Measurements from ENCODE around the gene DENND2A.

- TF ChIP-seq, protein P1, sequence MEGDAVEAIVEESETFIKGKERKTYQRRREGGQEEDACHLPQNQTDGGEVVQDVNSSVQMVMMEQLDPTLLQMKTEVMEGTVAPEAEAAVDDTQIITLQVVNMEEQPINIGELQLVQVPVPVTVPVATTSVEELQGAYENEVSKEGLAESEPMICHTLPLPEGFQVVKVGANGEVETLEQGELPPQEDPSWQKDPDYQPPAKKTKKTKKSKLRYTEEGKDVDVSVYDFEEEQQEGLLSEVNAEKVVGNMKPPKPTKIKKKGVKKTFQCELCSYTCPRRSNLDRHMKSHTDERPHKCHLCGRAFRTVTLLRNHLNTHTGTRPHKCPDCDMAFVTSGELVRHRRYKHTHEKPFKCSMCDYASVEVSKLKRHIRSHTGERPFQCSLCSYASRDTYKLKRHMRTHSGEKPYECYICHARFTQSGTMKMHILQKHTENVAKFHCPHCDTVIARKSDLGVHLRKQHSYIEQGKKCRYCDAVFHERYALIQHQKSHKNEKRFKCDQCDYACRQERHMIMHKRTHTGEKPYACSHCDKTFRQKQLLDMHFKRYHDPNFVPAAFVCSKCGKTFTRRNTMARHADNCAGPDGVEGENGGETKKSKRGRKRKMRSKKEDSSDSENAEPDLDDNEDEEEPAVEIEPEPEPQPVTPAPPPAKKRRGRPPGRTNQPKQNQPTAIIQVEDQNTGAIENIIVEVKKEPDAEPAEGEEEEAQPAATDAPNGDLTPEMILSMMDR (IDR thresholded peaks at IDR 0.05; ENCODE audit: insufficient read depth, low read length): no peak
- no peak for TF ChIP-seq REST (IDR thresholded peaks at IDR 0.05; ENCODE audit: insufficient replicate concordance, low read depth)
These were observed 41.2 kb upstream of the DENND2A start for GRCh38 chr7:140681766-140682165.

Data from HL-60 (cell line).